PC-9 (cell line): ENCODE results near the gene ARID3A.

Experiments used
- CTCF ChIP-seq: fragments of 200-600 bp; sonication (generic); conservative IDR thresholded peaks from 2 replicates; pipeline ENCODE4 v1.6.1; 2017; ENCODE audit warnings: mixed run types, antibody characterized with exemption, mild to moderate bottlenecking, moderate library complexity
- EZH2 ChIP-seq: fragments of 200-600 bp; sonication (generic); IDR thresholded peaks from 2 replicates; pipeline ENCODE4 v1.8.0; 2017; ENCODE audit warnings: antibody characterized with exemption, low read depth

- no peak for TF ChIP-seq CTCF
- no peak for TF ChIP-seq EZH2
These were observed 90.8 kb downstream of the ARID3A start for GRCh38 chr19:1016647-1017114.
